Measurements from ENCODE around the gene PTPRE.

The PTPRE gene

DNA sequence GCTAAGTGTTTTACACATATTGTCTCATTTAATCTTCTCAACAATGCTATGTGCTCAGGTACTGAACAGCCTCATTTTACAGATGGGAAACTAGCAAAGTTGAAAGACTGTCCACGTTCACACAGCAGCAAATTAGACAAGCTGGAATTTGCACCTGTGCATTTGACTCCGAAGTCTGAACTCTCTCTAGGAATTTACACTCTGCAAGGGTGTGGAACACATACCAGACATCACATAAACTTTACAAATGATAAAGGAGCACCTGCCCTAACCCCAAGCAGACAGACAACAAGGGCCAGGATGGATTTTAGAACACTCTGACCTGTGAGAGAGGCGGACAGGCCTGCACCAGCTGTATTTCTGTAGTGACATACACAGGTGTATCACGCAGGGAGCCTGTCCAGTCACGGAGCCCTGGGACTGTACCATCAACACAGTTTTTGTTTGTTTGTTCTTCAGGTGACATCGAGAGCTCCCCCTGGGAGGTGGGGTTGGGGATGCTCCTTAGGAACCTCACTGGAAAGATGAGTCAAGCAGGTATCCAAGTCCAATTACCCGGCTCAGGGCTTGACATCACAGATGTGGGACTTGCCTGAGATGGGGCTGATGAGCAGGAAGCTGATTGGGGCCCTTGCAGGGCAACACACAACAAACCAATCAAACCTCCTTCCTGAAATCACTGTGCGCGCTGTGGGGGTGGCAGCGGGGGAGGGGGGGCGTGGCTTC lies 188.3 kb downstream of the PTPRE start:
- no peak for DNase-seq (ENCODE audit: low read depth, low spot score)
- Histone ChIP-seq H3K27ac (no peak overlapping the region), H3K9me3 (ENCODE audit: low read depth, low read length) (no peaks in the 10 kb centered on the region), H3K4me3 (no peak overlapping the region), H3K9ac (ENCODE audit: insufficient read length) (no peak overlapping the region), H3K36me3 (ENCODE audit: insufficient read depth, low read length) (peaks cover 23% of the 10 kb centered on the region; the same call in 1 of the 2 replicates)
- TF ChIP-seq POLR2AphosphoS5 (IDR thresholded peaks at IDR 0.05; ENCODE audit: borderline replicate concordance, low read depth, low read length) (no peak), FOXP2 (optimal IDR thresholded peaks at IDR 0.05; ENCODE audit: control extremely low read depth, extremely low read length, insufficient read depth) (no peak), EZH2 (IDR thresholded peaks at IDR 0.05) (no peak)

DNA sequence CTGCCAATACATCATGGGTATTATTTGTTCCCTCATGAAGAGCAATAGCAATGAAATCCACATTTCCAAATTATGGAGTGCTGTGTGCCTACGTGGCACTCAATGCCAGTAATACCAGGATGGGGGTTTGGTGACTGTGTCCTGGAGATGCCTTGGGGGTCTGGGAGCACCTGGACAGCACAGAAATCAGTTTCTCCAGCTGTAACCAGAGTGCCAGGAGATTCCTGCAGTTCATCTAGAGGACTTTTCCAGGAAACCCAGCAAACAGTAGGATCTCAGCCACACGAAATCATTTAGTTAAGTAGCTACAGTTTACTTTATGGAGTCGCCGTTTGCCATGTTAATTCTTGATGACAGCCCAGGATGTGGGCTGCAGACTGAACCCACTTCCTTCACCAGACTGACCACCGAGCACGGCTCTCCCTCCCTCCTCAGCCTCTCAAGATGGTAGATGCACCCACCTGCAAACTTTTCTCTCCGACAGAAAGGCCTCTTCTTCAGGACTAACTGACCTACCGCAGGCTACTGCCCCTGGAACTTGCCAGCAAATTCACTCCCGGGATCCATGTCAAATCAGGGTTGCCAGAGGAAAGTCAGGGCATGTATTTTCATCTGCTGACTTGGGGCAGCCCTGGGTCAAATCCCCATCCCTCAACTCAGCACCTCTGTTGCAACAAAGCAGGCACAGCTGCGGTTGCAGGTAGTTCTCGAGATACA lies 189.0 kb downstream of the PTPRE start:
- no peaks in the 10 kb centered on the region for H3K9me3 ChIP-seq (ENCODE audit: low read depth, low read length)
- TF ChIP-seq POLR2AphosphoS5 (IDR thresholded peaks at IDR 0.05; ENCODE audit: borderline replicate concordance, low read depth, low read length) (no peak), FOXP2 (optimal IDR thresholded peaks at IDR 0.05; ENCODE audit: control extremely low read depth, extremely low read length, insufficient read depth) (no peak), EZH2 (IDR thresholded peaks at IDR 0.05) (no peak)
- H3K4me3 ChIP-seq = no peak overlapping the region
- no peak overlapping the region for H3K27ac ChIP-seq
- no peak for DNase-seq (ENCODE audit: low read depth, low spot score)
- no peak overlapping the region for H3K9ac ChIP-seq (ENCODE audit: insufficient read length)
- H3K36me3 ChIP-seq (ENCODE audit: insufficient read depth, low read length) = peaks cover 30% of the 10 kb centered on the region; the same call in 1 of the 2 replicates

DNA sequence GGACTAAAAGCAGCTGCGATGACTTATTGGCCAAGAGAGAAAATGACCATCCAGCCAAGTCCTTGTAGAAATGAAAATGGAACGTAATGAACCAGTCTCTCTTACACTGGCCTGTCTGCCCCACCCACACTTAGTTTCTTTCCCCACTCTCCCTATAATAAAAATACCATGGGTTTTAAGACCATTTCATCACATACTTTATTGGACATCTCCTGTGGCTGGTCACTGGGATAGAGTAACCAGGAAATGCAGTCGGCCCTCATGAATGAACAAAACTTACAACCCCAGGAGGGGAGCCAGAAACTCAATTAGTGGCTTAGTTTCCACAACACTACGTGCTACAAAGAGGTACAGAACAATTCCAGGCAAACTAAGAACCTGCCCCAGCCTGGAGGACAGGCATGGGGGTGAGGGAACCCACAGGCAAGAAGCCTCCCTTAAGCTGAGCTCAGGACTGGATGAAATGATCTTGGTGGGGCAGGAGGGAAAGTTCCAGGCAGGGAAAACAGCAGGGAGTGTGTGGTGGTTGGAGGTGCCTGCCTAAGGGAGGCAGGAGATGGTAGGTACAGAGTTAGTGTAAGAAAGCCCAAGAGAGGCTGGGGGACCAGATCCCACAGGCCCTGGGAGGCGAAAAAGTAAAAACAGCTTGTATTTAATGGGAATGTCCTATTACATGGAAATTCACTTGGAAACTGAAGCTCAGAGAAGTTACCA lies 189.7 kb downstream of the PTPRE start:
- Histone ChIP-seq H3K4me3 (no peak overlapping the region), H3K9me3 (ENCODE audit: low read depth, low read length) (no peaks in the 10 kb centered on the region), H3K9ac (ENCODE audit: insufficient read length) (no peak overlapping the region), H3K27ac (no peak overlapping the region), H3K36me3 (ENCODE audit: insufficient read depth, low read length) (peaks cover 37% of the 10 kb centered on the region; the same call in 1 of the 2 replicates)
- TF ChIP-seq EZH2 (IDR thresholded peaks at IDR 0.05) (no peak), POLR2AphosphoS5 (IDR thresholded peaks at IDR 0.05; ENCODE audit: borderline replicate concordance, low read depth, low read length) (no peak), FOXP2 (optimal IDR thresholded peaks at IDR 0.05; ENCODE audit: control extremely low read depth, extremely low read length, insufficient read depth) (no peak)
- no peak for DNase-seq (ENCODE audit: low read depth, low spot score)

DNA sequence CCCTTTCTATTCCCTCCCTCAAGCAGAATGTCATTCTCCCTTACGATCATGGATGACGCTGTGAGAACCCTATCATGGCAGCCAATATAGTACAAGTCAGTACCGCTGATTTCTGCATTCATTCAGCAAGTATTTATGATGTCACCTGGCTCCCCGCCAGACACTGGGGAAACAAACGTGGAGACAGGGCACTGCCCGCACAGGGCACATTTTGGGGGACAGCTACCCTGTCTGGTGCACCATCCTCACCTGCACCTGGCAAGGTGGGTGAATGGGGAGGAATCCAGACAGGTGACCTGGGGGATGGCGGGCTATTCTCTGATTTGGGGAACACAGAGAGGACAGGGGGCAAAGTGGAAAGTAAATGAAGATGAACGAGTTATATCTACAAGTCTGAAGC lies 190.9 kb downstream of the PTPRE start:
- Histone ChIP-seq H3K27ac (no peak overlapping the region), H3K9ac (ENCODE audit: insufficient read length) (no peak overlapping the region), H3K36me3 (ENCODE audit: insufficient read depth, low read length) (peaks cover 49% of the 10 kb centered on the region), H3K4me3 (no peak overlapping the region), H3K9me3 (ENCODE audit: low read depth, low read length) (no peaks in the 10 kb centered on the region)
- no peak for DNase-seq (ENCODE audit: low read depth, low spot score)
- no peak for TF ChIP-seq POLR2AphosphoS5 (IDR thresholded peaks at IDR 0.05; ENCODE audit: borderline replicate concordance, low read depth, low read length)
- no peak for TF ChIP-seq EZH2 (IDR thresholded peaks at IDR 0.05)
- TF ChIP-seq FOXP2 (optimal IDR thresholded peaks at IDR 0.05; ENCODE audit: control extremely low read depth, extremely low read length, insufficient read depth) = no peak

DNA sequence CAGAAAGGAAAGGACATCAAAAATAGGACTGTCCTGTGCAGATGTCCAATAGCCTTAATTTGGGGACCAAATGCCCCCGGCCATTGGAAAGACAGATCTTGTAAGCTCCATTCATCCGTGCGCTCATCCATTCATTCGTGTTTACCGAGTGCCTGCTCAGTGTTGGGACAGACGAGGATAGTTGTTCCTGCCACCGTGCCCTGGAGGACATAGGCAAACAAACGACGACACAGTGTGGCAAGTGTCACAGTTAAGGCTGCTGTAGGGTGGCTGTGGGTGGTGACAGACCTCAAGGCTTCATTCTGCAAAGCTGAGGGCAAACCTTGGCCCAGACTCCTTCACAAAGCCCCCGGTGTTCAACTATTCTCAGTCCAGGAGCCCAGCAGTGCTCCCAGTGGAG lies 191.7 kb downstream of the PTPRE start:
- H3K9me3 ChIP-seq (ENCODE audit: low read depth, low read length) = no peaks in the 10 kb centered on the region
- peaks cover 54% of the 10 kb centered on the region for H3K36me3 ChIP-seq (ENCODE audit: insufficient read depth, low read length)
- no peak for TF ChIP-seq POLR2AphosphoS5 (IDR thresholded peaks at IDR 0.05; ENCODE audit: borderline replicate concordance, low read depth, low read length)
- TF ChIP-seq EZH2 (IDR thresholded peaks at IDR 0.05) = no peak
- no peak for TF ChIP-seq FOXP2 (optimal IDR thresholded peaks at IDR 0.05; ENCODE audit: control extremely low read depth, extremely low read length, insufficient read depth)
- H3K27ac ChIP-seq = no peak overlapping the region
- DNase-seq (ENCODE audit: low read depth, low spot score) = no peak
- H3K9ac ChIP-seq (ENCODE audit: insufficient read length) = no peak overlapping the region
- no peak overlapping the region for H3K4me3 ChIP-seq

DNA sequence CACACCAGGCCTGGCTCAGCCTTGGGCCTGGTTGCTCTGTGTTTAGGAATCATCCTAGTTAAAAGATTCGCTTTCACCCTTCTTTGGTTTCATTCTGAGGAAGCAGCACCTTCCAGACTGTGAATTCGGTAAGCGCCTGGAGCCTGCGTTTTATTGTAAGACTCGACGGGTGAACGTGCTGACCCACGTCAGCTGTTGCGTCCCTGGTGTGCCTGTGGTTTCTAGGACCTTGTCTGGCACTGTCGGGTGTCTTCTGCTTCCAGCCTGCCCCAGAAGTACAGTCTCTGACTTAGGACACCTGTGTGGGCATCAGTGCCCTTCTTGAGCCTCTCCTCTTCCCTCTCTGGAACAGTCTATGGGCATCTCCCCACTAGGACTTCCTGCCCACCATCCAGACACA lies 193.0 kb downstream of the PTPRE start:
- DNase-seq (ENCODE audit: low read depth, low spot score) = no peak
- TF ChIP-seq POLR2AphosphoS5 (IDR thresholded peaks at IDR 0.05; ENCODE audit: borderline replicate concordance, low read depth, low read length) = no peak
- TF ChIP-seq EZH2 (IDR thresholded peaks at IDR 0.05) = no peak
- TF ChIP-seq FOXP2 (optimal IDR thresholded peaks at IDR 0.05; ENCODE audit: control extremely low read depth, extremely low read length, insufficient read depth) = no peak
- Histone ChIP-seq H3K4me3 (no peak overlapping the region), H3K9me3 (ENCODE audit: low read depth, low read length) (no peaks in the 10 kb centered on the region), H3K36me3 (ENCODE audit: insufficient read depth, low read length) (peaks cover 67% of the 10 kb centered on the region), H3K9ac (ENCODE audit: insufficient read length) (no peak overlapping the region), H3K27ac (no peak overlapping the region)

DNA sequence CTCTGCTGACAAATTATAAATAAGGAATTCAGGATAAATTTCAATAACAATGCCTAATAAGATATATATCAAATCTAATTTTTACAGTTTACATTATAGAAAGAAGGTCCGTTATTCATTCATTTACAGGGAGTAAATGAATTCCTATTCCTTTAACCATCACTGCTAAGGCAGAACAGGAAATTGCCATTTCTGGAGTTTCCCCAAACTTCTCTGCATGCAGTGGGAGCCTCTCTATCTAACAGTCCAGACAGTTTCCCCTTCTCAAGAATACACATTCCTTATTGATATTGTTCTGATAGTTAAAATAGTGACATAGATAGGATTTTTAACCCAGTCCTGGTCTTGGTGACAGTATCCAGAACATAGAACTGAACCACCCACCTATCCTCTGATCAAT lies 195.0 kb downstream of the PTPRE start:
- Histone ChIP-seq H3K4me3 (no peak overlapping the region), H3K9me3 (ENCODE audit: low read depth, low read length) (no peaks in the 10 kb centered on the region), H3K27ac (no peak overlapping the region), H3K36me3 (ENCODE audit: insufficient read depth, low read length) (peaks cover 87% of the 10 kb centered on the region), H3K9ac (ENCODE audit: insufficient read length) (no peak overlapping the region)
- TF ChIP-seq POLR2AphosphoS5 (IDR thresholded peaks at IDR 0.05; ENCODE audit: borderline replicate concordance, low read depth, low read length) (no peak), EZH2 (IDR thresholded peaks at IDR 0.05) (no peak)
- no peak for DNase-seq (ENCODE audit: low read depth, low spot score)

DNA sequence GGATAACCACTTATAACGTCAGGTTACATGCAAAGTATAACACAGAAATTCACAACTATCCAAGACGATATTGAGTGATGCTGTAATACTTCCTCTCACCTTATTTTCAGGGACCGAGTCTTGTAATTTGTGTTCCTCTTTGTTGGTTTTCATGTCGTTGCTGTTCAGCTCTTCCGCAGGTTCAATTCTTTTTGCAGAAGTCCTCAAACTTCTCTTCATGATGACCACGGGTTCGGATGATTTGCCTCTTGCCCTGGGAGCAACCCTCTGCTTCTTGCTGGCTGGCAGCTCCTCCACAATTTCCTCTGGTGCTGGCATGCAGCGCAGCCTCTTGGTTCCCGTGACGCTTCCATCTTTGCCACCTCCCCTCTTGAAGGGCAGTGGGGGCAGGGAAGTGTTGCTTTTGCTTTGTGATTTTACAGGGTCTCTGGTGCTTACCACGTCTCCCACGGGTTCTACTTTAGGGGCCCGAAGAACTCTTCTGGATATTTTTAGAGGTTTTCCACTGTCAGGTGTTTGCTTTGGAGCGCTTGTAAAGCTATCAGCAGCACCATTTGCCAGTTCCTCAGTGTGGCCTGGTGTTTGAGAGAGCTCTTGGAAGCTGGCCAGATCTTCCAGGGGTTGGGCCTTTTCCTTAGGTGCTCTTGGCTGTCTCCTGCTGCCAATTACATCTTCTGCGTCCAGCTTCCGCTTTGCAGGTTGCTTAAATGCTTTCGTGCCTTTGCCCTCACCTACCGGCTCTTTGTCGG lies 195.8 kb downstream of the PTPRE start:
- Histone ChIP-seq H3K36me3 (ENCODE audit: insufficient read depth, low read length) (peaks cover 94% of the 10 kb centered on the region), H3K4me3 (no peak overlapping the region), H3K27ac (no peak overlapping the region), H3K9me3 (ENCODE audit: low read depth, low read length) (no peaks in the 10 kb centered on the region), H3K9ac (ENCODE audit: insufficient read length) (no peak overlapping the region)
- TF ChIP-seq EZH2 (IDR thresholded peaks at IDR 0.05) = no peak
- no peak for TF ChIP-seq FOXP2 (optimal IDR thresholded peaks at IDR 0.05; ENCODE audit: control extremely low read depth, extremely low read length, insufficient read depth)
- no peak for TF ChIP-seq POLR2AphosphoS5 (IDR thresholded peaks at IDR 0.05; ENCODE audit: borderline replicate concordance, low read depth, low read length)
- no peak for DNase-seq (ENCODE audit: low read depth, low spot score)
